GM18873 (cell line): ENCODE results near the gene MAPRE3.
A peak's percentile ranks its signal among the peaks of the same experiment; 100 is the strongest.

ENCODE experiments used
- ATAC-seq: cut with Tn5 transposase; IDR thresholded peaks from one replicate; pipeline ENCODE4 v1.9.1; 2021; ENCODE audit warnings: mild to moderate bottlenecking, moderate library complexity, moderate number of reproducible peaks; ENCODE audit not compliant: unreplicated experiment, low FRiP score

Gene MAPRE3

DNA sequence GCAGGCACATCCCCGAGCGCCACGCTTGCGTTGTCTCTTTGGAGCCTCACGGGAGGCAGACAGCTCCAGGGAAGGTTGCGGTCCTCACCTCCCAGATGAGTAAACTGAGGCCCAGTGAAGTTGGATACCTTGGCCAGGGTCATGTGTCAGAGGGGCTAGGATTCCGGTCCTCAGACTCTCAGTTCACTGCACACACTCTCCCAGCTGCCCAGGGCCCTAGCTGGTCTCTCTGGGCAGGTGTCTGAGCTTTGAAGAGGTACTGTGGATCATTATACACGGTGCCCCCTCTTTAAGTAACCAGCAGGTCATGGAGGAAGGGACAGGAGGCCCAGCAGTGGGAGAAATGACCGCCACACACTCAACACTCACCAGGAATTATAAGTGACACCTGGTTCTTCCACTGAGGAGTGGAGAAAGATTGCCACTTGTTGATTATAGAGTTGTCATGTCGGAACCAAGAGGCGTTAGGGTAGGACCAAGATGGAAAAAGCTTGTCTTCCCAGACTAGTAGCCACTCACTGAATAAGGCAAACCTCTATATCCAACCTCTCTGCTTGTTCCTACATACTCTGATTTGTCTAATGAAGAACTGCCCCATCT lies 62.9 kb downstream of the MAPRE3 start:
- ATAC-seq: no peak

DNA sequence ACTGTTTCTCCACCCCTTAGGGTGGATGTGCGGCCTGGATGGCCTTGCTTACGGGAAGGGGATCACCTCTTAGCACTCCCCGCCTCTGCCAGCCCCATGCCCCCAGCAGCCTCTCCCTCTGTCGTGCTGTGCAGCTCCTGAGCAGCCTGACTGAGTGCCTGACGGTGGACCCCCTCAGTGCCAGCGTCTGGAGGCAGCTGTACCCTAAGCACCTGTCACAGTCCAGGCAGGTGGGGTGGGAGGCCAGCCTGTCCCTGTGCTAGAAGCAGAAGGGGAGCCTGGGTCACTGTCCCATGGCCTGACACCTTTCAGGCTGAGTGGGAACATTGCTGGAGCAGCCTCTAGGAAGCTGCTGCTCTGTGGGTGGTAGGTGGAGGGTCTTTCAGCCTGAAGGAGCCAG lies 67.6 kb downstream of the MAPRE3 start:
- no peak for ATAC-seq

DNA sequence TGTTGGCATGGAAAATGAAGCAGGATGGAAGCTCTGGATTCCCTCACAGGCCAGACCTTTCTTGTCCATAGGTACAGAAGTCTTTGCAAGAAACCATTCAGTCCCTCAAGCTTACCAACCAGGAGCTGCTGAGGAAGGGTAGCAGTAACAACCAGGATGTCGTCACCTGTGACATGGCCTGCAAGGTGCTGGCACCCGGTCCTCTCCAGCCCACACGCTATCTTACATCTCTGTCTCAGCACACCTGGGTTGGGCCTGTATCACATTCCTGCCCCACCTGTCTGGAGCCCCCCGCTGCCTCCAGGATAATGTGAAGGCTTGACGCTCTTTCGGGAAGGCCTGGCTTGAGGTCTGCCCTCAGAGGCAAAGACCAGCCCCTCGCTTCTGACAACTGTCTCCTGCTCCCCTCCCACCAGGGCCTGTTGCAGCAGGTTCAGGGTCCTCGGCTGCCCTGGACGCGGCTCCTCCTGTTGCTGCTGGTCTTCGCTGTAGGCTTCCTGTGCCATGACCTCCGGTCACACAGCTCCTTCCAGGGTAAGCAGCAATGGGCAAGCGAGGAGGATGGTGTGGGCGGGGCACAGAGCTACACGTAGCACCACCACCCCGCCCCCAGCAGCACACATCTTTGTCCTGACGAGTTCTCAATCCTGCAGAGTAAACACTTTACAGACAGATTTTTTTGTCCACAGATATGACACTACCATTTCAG lies 68.3 kb downstream of the MAPRE3 start:
- ATAC-seq: no peak

DNA sequence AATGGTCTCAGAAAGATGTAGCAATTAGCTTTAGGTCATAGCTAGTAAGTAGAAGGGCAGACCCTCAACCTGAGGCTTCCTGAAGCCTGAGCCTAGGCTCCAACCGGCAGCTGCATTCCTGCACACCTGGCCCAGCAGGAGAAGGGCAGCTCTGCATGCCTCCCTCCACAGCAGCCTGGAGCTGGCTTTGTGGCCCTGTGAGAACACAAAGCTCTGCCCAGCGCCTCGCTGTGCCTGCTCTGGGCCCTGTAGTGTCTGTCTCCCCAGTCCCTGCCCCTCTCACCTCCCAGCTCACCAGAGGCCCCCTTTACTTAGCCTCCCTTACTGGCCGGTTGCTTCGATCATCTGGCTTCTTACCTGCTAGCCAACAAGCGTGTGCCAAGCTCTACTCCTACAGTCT lies 69.0 kb downstream of the MAPRE3 start:
- no peak for ATAC-seq

DNA sequence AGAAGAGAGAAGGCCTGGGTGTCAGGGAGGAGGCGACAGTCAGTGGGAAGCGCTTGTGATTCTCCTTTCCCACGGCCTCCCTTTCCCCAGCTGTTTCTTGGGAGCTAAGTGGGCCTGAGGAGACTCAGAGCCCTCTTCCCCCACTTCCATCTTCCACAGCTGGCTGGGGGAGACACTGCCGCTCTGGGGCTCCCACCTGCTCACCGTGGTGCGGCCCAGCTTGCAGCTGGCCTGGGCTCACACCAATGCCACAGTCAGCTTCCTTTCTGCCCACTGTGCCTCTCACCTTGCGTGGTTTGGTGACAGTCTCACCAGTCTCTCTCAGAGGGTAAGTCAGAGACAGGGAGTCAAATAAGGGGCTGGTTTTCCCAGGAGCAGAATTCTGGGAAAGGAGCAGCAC lies 69.4 kb downstream of the MAPRE3 start:
- no peak for ATAC-seq

DNA sequence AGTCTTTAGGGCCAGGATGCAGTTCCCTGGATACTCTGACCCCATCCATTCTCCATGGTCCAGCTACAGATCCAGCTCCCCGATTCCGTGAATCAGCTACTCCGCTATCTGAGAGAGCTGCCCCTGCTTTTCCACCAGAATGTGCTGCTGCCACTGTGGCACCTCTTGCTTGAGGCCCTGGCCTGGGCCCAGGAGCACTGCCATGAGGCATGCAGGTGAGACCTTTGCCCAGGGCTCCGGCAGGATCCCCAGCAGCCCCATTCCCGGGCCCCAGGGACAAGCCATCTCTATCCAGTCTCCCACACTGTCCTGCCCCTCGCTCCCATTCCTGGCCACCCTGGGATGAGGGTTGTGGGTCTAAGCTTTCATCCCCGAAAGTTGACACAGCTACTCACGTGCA lies 69.8 kb downstream of the MAPRE3 start:
- no peak for ATAC-seq

DNA sequence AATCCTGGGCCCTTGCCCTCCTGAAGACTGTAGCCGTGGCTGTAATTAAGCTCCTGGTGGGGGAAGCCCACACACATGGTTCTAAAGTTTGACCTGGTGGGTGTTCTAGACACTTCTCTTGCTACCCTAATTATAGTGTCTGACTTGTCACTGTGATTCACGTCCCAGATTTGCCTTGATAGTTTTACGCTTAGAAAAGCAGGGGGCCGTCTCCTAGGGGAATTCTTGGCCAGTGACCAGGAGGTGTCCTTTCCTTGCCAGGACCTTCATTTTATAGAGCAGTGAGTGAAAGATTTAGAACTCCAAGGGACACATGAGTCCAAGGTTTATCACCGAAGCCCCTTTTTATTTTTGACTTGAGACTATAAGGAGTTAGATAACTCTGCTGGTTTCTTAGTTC lies 71.3 kb downstream of the MAPRE3 start:
- no peak for ATAC-seq

DNA sequence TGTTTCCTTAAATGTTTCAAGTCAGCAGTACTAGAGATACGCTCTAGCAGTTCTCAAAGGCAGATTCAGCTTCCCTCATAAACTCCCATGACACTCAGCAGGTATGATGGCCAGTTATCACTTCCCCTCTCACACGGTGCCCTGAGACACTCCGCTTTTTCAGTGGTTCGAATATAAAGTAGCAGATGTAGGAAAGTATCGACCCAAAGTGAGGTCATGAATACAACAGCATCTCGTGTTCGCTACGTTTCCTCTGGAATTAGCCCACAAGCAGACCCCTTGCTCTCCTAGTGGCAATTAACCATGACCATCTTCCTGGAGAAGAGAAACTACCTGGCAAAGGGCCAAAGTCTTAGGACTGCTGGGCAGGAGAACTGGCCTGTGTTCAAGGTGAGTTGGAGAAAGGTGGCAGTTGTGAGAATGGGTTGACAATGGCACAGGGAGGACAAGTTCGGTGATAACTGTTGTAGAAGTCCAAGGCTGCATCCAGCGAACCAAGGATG lies 71.8 kb downstream of the MAPRE3 start:
- ATAC-seq: no peak

DNA sequence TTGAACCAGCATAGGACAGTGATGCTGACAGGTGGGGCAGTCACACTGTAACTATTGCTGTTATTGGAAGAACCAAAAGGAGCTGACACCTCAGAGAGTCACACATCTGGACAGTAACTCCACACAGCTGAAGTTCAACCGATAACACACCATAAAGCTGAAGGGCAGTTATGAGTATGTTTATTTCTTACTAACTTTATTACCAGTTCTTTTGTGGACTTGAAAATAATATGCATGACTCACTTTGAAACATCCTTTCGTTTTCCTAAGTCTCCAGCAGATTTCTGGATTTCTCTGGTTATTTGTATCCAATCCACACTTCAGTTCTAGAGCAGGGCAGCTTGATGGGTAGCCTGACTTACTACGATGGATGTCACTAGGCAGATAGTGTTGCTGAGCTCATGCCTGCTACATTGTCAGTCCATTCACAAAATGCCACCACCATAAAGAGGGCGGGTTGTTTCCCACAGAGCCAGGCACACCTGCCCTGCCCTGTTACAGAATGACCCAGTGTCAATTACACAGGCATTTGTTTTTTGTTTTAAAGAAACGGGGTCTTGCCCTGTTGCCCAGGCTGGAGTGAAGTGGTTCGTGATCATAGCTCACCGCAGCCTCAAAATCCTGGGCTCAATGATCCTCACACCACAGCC lies 72.7 kb downstream of the MAPRE3 start:
- ATAC-seq: no peak

DNA sequence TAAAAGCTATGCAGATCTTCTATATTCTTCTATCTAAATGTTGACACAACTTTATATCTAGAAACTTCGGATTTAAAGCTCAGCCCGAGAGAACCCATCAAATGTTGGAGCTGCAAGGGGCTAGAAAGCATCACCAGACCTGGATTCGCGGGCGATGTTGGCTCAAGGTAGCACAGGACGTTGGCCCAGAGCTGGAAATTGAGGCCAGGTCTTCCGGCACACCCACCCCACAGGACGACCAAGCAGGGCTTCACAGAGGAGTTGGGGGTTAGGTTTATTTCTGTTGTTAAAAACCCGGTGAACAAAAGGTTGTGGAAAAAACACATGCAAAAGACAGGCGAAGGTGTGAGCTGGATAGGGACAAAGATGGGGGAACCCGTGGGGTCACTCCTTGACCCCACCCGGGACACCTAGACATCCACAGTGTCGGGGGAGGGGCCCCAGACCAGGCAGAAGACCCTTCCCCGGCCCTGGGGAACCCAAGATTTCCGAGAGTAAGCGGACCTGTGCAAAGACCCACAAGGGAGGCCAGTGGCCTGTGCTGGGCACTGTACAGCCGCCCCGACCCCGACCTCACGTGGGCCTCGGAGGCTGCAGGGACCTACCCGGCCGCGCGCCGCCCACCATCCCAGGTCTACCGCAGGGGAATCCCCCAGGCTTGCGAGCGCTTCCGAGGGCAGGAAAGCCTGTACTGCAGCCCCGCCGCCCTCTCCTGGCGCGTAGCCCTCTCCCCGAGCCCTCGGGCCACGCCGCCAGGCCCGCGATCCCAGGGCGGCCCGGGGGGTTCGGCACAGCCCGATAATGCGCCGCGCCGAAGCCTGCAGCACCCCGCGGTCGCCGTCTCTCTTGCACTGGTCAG lies 79.2 kb downstream of the MAPRE3 start:
- no peak for ATAC-seq

DNA sequence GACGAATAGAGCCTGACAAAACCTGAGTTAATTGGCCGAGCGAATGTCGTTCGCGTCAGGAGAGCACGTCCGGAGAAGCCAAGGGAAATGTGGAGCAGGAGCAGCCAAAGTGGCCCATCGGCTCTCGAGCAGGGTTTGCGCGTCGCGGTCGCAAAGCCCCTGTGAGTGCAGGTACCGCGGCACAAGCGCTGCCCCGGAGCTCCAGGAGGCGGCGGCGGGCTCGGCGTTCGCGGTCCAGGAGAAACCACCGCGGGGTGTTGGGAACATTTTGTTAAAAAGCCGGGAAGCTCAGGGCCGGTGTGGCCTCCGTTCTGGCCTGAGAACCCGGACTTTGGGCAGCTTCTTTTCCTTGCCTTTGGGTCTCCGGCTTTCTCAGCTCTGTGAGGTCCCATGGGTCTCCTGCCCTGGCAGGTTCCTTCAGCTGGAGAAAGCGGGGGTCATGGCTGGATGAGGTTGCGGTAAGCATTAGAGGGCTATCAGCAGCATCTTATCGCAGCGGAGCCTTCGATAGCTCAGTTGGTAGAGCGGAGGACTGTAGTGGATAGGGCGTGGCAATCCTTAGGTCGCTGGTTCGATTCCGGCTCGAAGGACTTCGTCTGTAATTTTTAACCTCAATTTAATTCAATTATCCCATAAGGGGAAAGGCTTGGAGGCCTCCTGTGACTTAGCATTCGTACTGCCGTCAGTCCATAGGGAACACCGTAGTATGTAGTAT lies 80.0 kb downstream of the MAPRE3 start:
- peak; percentile 45 for ATAC-seq

DNA sequence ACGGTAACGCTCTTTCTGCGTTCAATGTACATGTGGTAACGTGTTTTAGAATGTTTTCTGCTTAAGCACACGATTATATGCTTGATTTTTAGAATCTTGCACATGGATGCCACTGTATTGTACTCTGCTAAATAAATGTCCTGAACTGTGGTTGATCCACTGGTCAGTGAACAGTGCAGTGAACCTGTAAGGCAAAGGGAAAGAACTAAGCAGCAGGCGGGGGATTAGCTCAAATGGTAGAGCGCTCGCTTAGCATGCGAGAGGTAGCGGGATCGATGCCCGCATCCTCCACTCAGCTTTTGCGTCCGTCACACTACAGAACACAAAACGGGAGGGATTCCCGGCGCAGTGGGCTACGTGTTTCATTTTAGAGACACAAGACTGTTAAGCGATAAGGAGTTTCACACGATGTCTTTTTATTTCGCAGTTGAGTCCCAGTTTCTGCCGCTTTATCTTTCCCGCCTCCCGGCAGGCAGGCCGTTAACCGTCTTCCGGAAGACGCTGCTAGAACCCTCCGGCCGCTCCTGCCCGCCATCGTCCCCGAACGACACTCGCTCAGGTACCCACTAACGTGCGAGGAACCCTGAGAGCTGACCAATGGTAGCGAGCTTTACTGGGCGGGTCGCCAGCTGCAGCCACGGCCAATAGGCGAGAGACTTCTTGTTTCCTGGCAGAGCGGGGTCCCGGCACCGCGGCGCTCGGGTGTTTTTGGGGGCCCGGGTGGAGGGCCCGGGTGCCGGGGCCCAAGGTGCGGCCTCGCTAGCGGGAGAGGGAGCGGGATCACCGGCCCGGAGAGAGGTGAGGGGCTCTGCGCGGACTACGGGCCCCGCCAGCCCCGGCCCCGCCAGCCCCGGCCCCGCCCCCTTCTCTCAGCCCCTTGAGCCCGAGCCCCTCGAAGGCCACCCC lies 80.8 kb downstream of the MAPRE3 start, which contains the start of gene AGBL5:
TSS of gene AGBL5 (plus strand) at position 673 of the 906 bp plus-strand sequence. CDS start 1,291 bp downstream, outside the sequence.
- ATAC-seq: peak; percentile 58

DNA sequence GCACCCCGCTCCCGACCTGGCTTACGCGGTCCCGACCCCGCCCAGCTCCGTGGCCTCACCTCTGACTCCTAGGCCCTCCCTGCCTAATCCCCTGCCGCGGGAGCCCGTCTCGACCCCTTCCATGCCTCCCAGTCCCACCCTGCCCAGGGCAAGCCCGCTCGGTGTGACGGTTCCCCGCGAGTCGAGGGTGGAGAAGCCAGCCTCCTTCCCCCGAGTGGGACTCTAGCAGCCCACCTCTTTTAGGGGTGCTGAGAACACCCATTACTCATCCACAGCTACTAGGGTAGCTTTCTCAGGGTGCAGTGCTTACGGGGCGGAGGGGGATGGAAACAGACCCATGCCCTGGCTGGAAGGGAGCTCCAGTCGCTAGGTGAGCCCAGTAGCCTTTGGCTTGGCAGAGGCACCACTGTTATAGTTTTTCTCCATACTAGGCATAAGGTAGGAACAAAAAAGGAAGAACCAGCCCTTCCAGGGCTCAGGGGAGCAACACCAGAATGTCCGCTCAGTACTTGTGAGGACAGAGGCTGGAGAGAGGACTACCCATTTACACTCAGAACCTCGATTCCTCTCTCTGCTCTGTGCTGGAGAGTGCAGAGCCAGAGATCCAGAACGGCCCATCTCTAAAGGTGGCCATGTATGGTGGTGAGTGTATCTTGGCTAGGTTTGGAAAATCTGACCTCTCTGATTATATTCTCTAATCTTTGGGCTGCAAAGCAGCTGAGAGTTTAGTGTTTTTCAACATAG lies 81.6 kb downstream of the MAPRE3 start:
- no peak for ATAC-seq

DNA sequence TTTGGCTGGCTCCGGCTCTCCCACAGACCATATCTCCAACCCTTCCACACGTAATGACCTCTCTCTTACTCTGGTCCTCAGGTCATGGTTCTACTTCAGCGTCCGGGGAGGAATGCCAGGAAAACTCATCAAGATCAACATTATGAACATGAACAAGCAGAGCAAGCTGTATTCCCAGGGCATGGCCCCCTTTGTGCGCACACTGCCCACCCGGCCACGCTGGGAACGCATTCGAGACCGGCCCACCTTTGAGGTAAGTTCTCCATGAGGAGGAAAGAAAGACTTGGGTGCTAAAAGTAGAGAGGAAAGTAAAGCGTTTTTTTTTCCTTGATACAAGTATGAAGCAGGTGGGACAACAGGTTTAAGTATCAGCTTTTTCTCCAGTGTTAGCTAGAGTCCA lies 82.9 kb downstream of the MAPRE3 start:
- no peak for ATAC-seq

DNA sequence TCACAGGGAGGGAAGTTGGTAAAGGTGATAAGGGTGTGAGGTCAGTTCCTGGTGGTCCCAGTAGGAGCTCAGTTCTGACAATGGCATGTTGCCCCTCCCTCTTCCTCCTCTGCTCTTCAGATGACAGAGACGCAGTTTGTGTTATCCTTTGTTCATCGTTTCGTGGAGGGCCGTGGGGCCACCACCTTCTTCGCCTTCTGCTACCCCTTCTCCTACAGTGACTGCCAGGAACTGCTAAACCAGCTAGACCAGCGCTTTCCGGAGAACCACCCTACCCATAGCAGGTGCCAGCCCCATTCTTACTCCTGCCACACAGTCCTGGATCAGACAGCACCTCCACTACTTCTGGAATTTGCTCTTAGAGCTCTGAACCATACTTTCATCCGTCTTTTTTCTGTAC lies 83.3 kb downstream of the MAPRE3 start:
- no peak for ATAC-seq

DNA sequence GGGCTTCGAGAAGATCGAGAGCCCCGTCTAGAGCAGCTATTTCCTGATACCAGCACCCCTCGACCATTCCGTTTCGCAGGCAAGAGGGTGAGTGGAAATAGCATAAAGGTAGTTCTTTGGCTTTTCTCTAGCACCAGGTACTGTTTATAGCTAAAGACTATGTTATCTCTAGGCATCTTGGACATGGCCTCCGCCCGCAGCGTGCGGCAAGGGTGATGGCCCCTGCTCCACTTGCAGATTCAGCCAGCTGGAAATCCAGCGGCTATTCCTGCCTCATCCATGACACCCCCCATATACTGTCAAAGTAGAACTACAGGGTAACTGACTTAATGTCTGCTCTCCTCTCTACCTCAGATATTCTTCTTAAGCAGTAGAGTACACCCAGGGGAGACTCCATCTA lies 84.3 kb downstream of the MAPRE3 start:
- no peak for ATAC-seq

DNA sequence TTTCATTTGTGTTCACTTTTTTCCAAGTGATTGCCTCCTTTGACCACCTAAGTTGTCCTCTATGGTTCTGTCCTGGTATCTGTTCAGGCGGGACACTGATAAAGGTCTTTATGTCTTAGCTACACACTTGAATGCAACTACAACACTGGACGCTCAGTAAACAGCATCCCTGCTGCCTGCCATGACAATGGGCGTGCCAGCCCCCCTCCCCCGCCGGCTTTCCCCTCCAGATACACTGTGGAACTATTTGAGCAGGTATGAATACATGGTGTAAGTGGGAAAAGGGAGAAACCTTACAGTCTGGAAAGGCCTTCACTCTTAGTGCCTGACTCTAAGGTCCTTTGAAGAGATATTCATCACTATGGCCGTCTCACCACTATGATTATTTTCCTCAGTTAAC lies 86.7 kb downstream of the MAPRE3 start:
- no peak for ATAC-seq

DNA sequence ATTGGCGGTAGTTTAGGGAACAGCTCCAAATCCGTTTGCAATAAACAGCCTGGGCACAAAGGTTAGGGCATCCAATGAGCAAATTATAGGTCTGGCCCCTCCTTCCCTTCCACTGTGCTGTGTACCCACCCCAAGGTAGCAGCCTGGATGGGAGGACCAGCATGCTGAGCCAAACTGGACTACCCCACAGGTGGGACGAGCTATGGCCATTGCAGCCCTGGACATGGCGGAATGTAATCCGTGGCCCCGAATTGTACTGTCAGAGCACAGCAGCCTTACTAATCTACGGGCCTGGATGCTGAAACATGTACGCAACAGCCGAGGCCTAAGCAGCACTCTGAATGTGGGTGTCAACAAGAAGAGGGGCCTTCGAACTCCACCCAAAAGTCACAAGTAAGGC lies 87.8 kb downstream of the MAPRE3 start:
- no peak for ATAC-seq
